GM12878 (cell line): Measurements from ENCODE around the gene SLC47A2.

Source experiments
- ASH2L ChIP-seq: fragments of 300-600, 200-600 bp; sonication (generic); IDR thresholded peaks from 2 replicates; pipeline ENCODE4 v1.6.1; 2017; ENCODE audit warnings: low read depth, mild to moderate bottlenecking, borderline replicate concordance
- CEBPB ChIP-seq, 2 experiments: fragments of 150-350 bp in 1 of 2; IDR thresholded peaks; 2 replicates each; pipeline ENCODE4 v1.6.1; 2012 to 2014; ENCODE audit warnings: low read depth in 2 of 2, low read length in 2 of 2, borderline replicate concordance in 1 of 2, inconsistent platforms in 1 of 2
- NKRF ChIP-seq: fragments of 450-650 bp; conservative IDR thresholded peaks from 2 replicates; pipeline ENCODE4 v1.6.1; 2017; ENCODE audit warnings: mild to moderate bottlenecking, moderate library complexity
- POLR2A ChIP-seq: IDR thresholded peaks from 2 replicates; pipeline ENCODE4 v1.6.1; 2011; ENCODE audit warnings: low read depth, mild to moderate bottlenecking, low read length
- TF ChIP-seq, protein P1 (sequence below), 3 experiments: IDR thresholded peaks in 2 of 3; conservative IDR thresholded peaks in 1 of 3; 2 replicates each; pipeline ENCODE4 v1.5.1; 2011; ENCODE audit warnings: low read depth in 3 of 3, low read length in 3 of 3, mild to moderate bottlenecking in 3 of 3, control low read depth in 2 of 3, moderate library complexity in 2 of 3, inconsistent platforms in 1 of 3, mixed read lengths in 1 of 3; ENCODE audit not compliant: control insufficient read depth in 2 of 3, insufficient read depth in 1 of 3; ENCODE audit errors: extremely low read depth in 1 of 3

GRCh38 chr17:19629449-19629848 is 86.9 kb downstream of the SLC47A2 start:
- TF ChIP-seq, protein P1, sequence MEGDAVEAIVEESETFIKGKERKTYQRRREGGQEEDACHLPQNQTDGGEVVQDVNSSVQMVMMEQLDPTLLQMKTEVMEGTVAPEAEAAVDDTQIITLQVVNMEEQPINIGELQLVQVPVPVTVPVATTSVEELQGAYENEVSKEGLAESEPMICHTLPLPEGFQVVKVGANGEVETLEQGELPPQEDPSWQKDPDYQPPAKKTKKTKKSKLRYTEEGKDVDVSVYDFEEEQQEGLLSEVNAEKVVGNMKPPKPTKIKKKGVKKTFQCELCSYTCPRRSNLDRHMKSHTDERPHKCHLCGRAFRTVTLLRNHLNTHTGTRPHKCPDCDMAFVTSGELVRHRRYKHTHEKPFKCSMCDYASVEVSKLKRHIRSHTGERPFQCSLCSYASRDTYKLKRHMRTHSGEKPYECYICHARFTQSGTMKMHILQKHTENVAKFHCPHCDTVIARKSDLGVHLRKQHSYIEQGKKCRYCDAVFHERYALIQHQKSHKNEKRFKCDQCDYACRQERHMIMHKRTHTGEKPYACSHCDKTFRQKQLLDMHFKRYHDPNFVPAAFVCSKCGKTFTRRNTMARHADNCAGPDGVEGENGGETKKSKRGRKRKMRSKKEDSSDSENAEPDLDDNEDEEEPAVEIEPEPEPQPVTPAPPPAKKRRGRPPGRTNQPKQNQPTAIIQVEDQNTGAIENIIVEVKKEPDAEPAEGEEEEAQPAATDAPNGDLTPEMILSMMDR (IDR thresholded peaks at IDR 0.05 in 2 of 3, conservative IDR thresholded peaks at IDR 0.05 in 1 of 3; ENCODE audit: control insufficient read depth in 2 of 3, extremely low read depth in 1 of 3, insufficient read depth in 1 of 3, low read depth in 3 of 3, low read length in 3 of 3), result no peak
- TF ChIP-seq CEBPB (IDR thresholded peaks at IDR 0.05; ENCODE audit: borderline replicate concordance in 1 of 2, low read depth in 2 of 2, low read length in 2 of 2), result no peak
- TF ChIP-seq NKRF, result no peak
- no peak for TF ChIP-seq POLR2A
- TF ChIP-seq ASH2L, result no peak
